ENCODE data around the gene PSMB9.
"Not testable (repeated sequence)": the region's sequence is repeated elsewhere in the genome, so short reads cannot be mapped to it uniquely, and the experiment has no call there.

PSMB9 gene

DNA sequence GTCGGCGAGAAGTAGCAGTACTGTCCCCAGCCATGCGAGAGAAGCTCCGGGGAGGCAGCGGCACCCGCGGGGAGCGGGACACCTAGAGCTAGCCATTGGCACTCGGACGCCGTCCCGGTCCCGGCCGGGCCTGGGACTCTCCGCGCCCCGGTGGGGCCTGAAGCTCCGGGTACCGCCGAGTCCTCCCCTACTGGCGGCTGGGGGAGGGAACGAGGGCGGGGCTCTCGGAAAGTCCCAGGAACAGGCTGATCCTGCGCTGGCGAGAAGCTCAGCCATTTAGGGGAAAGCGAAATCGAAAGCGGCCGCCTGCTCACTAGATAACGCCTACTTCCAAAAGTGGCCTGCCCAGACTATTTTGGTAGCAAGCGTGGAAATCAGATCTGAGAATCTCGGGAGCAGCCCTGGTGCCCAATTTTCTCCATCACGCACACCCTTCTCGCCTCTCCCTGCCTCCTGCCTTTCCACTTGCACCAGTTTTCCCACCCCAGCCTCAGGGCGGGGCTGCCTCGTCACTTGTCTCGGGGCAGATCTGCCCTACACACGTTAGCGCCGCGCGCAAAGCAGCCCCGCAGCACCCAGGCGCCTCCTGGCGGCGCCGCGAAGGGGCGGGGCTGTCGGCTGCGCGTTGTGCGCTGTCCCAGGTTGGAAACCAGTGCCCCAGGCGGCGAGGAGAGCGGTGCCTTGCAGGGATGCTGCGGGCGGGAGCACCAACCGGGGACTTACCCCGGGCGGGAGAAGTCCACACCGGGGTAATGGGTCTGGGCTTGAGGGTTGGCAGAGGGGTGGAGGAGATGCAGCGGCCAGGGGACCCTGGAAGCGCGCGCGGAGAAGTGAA is at the start of gene PSMB9, which contains the start of gene TAP1:
TSS of gene PSMB9 (plus strand) at position 652 of the 835 bp plus-strand sequence. CDS start at position 690, 38 bp downstream.
TSS of gene TAP1 (minus strand) at position 164 of the 835 bp plus-strand sequence. CDS start at position 96, 68 bp downstream.
- in situ Hi-C loops (cut with HindIII; ENCODE audit: low pct_ligation_motif_present, low pct_unique_long_range_greater_than_20kb, low sequenced_read_pairs) = no loop called here

DNA sequence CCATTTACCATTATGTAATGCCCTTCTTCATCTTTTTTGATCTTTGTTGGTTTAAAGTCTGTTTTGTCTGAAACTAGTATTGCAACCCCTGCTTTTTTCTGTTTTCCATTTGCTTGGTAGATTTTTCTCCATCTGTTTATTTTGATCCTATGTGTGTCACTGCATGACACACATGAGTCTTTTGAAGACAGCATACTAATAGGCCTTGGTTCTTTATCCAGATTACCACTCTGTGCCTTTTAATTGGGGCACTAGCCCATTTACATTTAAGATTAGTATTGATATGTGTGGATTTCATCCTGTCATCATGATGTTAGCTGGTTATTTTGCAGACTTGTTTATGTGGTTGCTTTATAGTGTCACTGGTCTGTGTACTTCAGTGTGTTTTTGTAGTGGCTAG is 48.6 kb upstream of the PSMB9 start:
- DNase-seq; in situ Hi-C loops (cut with HindIII; ENCODE audit: low pct_ligation_motif_present, low pct_unique_long_range_greater_than_20kb, low sequenced_read_pairs): not testable (repeated sequence)

More for the DNA sequence above, at the start of gene PSMB9, which contains the start of gene TAP1:
- peak; percentile 91 for DNase-seq

DNA sequence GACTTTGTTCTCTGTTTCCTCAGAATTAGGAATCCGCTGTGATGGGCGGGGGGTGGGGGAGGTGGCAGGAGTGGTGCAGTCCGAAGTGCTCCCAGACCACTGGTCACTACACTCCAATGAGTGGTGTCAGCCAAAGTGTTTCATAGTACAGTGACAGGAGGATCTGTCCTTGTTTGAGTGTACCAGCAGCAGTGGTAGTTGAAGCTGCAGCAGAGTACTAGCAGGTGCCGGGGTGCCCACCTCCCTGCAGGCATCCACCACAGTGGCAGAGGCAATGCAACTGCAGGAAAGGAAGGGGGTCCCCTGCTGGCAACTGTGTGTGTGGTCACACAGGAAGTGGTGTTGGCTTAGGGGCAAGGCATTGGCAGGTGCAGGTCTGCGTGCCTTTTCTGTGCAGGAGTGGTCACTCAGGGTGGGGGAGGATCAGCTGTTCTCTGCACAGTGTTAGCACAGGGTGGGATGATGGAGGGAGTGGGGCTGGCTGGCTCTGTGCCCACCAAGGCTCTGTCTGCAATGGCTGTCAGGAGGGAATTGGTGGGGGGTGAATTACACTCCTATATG is 46.9 kb upstream of the PSMB9 start:
- in situ Hi-C loops (cut with HindIII; ENCODE audit: low pct_ligation_motif_present, low pct_unique_long_range_greater_than_20kb, low sequenced_read_pairs) = no loop called here
- no peak for DNase-seq

DNA sequence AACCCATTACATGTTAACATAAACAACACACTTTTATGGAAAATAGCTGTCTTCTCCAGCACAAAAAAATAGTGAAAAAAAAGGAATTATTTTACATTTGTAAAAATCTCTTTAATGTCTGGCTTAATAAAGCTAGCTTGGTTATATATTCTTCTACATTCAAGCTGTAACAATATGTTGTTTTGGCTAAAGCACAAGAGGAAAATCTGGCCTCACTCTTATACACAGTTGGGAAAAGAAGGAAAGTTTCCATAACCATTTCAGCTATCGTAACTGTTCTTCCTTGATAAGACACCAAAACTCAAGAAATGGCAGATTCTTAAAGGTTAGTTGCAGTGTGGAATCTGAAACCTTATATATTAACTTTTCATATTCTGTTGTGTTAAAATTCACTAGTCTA is 44.8 kb upstream of the PSMB9 start:
- in situ Hi-C loops (cut with HindIII; ENCODE audit: low pct_ligation_motif_present, low pct_unique_long_range_greater_than_20kb, low sequenced_read_pairs) = no loop called here
- DNase-seq = no peak

DNA sequence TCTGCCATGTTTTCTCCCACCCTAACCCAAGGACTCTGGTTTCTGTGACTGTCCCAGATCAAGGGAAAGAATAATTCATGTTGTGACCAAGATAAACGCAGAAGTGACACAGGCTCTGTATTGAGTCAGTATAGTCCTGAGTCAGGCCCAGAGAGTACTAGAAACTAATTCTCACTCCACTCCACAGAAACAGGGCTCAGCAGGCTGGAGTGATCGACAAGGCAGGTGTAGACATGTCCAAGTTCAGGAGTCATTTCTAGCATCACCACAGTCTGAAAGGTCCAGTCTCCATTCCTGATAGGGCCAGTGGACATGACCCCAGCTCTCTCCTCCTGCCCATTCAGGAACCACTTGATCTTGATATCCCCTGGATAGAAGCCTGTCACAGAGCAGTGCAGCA is 39.8 kb upstream of the PSMB9 start:
- no peak for DNase-seq
- in situ Hi-C loops (cut with HindIII; ENCODE audit: low pct_ligation_motif_present, low pct_unique_long_range_greater_than_20kb, low sequenced_read_pairs) = no loop called here

DNA sequence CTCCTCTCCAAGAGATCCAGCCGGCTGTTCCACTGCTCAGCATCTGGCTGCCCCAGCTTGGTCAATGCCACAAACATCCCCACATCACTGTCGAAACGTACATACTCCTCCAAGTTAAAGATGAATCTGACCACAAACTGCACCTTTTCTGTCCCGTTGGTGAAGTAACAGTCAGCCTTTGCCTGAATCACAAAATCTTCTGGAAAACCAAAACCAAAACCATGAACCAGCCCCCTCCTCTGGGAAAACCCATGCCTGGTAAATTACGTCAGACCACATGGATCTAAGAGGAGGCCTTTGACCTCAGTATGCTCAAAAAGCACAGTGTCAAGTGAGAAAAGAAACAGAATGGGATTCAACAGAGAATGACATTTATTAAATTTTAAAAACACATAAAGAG is 38.9 kb upstream of the PSMB9 start:
- in situ Hi-C loops (cut with HindIII; ENCODE audit: low pct_ligation_motif_present, low pct_unique_long_range_greater_than_20kb, low sequenced_read_pairs) = no loop called here
- no peak for DNase-seq

DNA sequence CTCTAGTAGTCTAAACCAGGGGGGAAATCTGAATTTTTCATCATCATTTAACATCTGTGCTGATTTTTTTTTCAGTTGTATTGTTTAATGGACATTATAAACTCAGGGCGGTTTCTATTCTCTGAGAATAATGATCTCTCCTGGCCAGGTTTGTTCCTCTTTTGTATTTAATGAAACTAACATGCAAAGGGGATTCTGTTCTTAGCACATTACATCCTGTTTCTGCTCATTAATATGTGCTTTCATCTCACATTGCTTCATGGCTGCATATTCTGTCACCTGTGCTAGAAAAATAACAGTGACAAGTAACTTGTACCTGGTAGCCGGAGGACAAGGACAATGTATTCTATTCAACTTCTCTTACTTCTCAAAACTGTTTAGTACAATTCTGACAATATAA is 38.0 kb upstream of the PSMB9 start:
- DNase-seq = no peak
- in situ Hi-C loops (cut with HindIII; ENCODE audit: low pct_ligation_motif_present, low pct_unique_long_range_greater_than_20kb, low sequenced_read_pairs) = no loop called here

DNA sequence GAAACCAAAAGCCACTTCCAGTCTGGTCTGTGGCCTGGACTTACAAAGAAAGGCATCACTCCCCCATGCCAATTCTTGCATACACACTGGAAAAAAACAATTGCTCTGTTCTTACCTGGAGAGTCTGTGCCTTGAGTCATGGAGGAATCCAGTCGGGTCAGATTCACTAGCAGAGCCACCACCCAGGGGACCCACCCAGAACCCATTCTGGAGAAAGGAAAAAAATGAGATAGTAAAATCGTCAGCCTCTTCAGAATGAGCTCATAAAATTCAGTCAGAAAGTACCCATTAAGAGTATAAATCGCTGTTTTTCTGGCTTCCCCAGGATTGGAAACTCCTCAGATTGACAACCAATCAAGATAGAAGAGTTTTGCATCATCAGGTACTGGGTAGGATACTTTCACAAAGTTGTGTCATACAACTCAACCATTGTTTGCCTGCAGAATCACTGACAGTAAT is 37.2 kb upstream of the PSMB9 start, which contains the start of gene HLA-DOB:
TSS of gene HLA-DOB (minus strand) at position 257 of the 459 bp plus-strand sequence. CDS start at position 206, 51 bp downstream.
- in situ Hi-C loops (cut with HindIII; ENCODE audit: low pct_ligation_motif_present, low pct_unique_long_range_greater_than_20kb, low sequenced_read_pairs) = no loop called here

DNA sequence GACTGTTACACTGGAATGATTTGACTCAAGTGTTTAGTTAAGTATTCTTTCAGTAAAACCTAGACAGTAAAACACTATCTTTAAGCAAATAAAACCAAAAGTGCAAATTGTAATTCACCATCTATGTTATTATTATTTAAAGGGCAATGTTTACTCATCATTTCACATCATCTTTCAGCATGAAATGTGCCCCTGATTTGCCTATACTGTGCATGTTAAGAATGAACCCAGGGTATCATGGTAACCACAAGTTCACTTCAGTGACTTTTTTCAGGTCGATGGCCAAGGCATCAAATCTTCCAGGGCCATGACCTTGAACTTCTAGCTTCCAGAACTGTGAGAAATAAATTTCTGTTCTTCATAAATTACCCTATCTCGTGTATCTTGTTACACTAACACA is 35.1 kb upstream of the PSMB9 start:
- in situ Hi-C loops (cut with HindIII; ENCODE audit: low pct_ligation_motif_present, low pct_unique_long_range_greater_than_20kb, low sequenced_read_pairs) = no loop called here
- DNase-seq = no peak

More for the DNA sequence above, 37.2 kb upstream of the PSMB9 start, which contains the start of gene HLA-DOB:
- peak; percentile 37 for DNase-seq

DNA sequence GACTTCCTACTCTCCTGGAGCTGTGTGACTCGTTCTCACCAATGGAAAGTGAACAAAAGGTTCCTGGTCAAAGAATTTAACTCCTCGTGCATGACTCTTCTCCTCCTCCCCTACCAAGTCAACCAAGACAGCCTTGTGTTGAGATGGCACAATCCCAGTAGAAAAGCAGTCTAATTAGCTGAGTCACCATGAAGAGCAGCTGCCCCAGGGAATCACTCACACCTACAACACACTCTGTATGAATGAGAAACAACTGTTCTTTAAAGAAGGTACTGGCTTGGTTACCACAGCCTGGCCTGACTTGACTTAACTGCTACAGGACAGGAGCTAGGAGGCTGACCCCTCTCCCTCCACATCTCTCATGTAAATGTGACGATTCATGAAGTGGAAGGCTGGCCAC is 34.3 kb upstream of the PSMB9 start:
- DNase-seq = peak; percentile 72
- in situ Hi-C loops (cut with HindIII; ENCODE audit: low pct_ligation_motif_present, low pct_unique_long_range_greater_than_20kb, low sequenced_read_pairs) = no loop called here

DNA sequence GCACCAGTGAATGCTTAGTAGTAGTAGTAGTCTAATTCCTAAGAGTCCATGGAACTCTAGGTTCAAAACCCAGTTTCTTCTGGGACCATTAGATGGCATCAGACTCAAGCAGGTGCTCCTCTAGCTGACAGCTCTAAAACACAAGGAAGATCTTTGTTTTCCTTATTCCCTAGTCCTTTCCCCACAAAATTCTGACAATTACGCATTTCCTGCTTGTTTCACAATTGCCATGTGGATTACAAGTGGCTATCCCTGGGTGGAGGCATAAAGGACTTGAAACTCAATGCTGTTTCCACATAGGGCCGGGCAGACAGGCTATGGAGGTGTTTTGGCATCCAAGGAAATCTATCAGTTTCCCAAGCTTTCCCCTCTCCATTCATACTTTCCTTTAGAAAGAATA is 28.0 kb upstream of the PSMB9 start:
- DNase-seq = peak; percentile 31
- in situ Hi-C loops (cut with HindIII; ENCODE audit: low pct_ligation_motif_present, low pct_unique_long_range_greater_than_20kb, low sequenced_read_pairs) = no loop called here

DNA sequence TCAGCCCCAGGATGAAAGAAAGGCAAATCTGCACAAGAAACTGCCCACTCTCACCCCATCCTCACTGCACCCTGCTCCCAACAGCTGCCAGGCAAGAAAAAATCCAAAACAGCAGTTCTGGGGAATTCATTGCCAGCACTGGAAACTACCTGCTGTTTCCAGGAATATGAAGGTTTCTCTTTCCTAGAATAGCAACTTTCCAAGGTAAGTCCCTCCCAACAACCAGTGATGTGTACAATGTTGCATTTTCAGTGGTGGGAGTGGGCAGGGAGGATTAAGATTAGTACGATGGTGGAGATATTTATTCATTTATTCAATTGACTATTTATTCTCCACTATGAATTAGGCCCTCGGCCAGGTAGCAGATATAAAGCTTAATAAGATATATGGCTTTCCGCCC is 27.0 kb upstream of the PSMB9 start:
- in situ Hi-C loops (cut with HindIII; ENCODE audit: low pct_ligation_motif_present, low pct_unique_long_range_greater_than_20kb, low sequenced_read_pairs) = no loop called here
- no peak for DNase-seq

DNA sequence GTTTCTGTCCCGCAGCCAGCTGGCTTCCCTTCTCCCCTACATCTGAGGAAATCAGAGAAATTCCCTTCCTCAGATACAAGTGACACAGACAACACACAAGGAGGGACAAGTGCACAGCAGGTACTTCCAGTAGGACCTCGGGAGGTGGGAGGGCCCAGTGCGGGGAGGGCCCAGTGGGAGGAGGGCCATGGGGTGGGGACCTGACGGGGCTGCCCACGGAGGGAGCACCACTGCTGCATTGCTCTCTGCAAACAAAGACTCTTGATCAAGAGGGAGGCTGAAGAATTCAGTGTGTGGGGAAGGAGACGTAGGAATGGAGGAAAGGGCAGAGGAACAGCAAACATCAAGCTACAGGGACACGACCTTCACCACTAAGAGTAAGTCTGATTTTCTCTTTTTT is 24.5 kb upstream of the PSMB9 start:
- in situ Hi-C loops (cut with HindIII; ENCODE audit: low pct_ligation_motif_present, low pct_unique_long_range_greater_than_20kb, low sequenced_read_pairs) = no loop called here
- no peak for DNase-seq

DNA sequence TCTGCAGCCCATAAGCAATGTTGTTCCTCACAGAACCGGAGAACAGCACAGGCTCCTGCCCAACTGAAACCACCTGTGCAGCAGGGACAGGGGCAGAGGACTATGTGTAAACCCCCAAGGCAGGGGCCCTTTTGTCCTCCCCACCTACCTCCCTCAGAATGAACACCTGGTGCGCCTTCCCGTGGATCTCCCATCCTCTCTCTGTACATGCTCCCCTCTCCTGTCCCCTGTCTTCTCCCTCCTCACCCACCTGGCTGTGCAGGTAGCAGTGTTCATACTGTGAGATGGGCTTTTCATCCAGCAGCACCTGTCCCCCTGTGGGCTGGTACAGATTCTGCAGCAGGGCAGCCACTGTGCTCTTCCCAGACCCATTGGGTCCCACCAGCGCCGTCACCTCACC is 24.0 kb upstream of the PSMB9 start:
- in situ Hi-C loops (cut with HindIII; ENCODE audit: low pct_ligation_motif_present, low pct_unique_long_range_greater_than_20kb, low sequenced_read_pairs) = no loop called here
- no peak for DNase-seq

DNA sequence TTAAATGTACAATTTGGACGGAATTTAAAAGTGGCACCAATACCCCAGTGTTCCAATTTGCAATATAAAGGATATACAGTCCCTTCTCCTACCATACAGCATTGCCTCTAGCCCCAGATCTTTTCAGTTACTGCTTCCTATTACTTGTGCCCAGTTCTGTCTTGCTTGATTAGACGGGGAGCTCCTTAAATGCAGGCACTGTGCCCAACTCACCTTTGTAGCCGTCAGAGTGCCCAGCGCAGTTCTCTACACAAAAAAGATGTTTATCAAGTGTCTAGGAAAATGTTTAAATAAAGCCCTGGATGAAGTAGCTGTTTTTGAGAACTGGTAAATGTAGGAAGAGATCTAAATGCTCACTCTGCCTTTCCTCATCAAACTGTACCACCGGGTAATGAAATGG is 23.1 kb upstream of the PSMB9 start:
- DNase-seq = no peak
- in situ Hi-C loops (cut with HindIII; ENCODE audit: low pct_ligation_motif_present, low pct_unique_long_range_greater_than_20kb, low sequenced_read_pairs) = no loop called here

DNA sequence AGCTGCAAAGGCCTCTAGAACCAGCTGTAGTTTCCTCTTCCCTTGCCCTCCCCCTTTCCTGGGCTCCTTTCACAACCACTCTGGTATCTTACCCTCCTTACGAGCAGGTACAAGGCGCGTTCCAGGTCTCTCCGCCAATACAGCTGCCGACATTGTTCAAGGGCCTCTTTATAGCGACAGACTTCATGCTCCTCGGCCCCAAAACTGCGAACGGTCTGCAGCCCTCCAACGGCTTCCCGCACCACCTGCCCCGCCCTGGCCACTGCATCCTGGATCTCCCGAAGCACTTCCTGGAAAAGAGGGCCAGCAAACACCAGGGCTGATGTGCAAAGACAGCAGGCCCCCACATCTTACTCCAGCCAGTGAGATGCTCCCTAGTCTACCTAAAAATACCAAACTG is 21.5 kb upstream of the PSMB9 start:
- DNase-seq = no peak
- in situ Hi-C loops (cut with HindIII; ENCODE audit: low pct_ligation_motif_present, low pct_unique_long_range_greater_than_20kb, low sequenced_read_pairs) = no loop called here

DNA sequence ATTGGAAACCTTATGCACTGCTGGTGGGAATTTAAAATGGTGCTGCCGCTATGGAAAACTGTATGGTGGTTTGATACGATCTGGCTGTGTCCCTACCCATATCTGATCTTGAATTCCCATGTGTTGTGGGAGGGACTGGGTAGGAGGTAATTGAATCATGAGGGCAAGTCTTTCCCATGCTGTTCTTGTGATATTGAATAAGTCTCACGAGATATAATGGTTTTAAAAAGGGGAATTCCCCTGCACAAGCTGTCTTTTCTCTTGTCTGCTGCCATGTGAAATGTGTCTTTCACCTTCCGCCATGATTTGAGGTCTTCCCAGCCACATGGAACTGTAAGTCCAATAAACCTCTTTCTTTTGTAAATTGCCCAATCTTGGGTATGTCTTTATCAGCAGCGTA is 20.3 kb upstream of the PSMB9 start:
- in situ Hi-C loops (cut with HindIII; ENCODE audit: low pct_ligation_motif_present, low pct_unique_long_range_greater_than_20kb, low sequenced_read_pairs) = no loop called here
- DNase-seq = no peak

DNA sequence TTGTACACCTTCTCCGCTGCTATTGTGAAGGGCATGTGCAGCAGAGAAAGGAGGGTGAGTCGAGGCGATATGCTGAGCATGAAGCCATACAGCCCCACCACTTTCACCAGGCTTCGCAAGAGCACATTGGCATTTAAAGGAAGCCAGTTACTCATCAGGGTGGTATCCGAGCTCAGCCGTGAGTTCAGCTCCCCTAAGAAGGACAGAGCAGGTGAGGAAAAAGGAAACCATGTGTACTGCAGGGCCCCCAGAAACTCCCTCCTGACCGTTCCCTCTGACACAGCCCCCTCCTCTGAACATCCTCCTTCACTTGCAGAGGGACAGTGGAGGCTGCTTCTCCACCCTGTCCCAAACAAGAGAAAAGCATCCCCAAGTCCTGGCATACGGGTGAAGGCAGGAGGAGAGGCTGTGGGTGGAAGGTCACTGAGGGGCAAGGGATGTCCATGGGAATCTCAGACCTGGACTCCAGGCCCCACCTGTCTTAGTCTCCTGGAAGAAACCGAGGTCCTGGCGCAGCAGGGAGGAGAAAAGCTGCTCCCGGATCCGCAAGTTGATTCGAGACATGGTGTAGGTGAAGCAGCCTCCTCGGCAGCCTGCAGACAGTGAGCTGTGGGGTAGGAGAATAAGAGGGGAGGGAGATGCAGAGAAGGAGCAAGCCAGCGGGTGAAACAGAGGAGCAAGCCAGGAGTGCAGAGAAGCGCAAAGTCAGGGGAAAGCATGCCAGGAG is 18.7 kb upstream of the PSMB9 start:
- no peak for DNase-seq
- in situ Hi-C loops (cut with HindIII; ENCODE audit: low pct_ligation_motif_present, low pct_unique_long_range_greater_than_20kb, low sequenced_read_pairs) = no loop called here

DNA sequence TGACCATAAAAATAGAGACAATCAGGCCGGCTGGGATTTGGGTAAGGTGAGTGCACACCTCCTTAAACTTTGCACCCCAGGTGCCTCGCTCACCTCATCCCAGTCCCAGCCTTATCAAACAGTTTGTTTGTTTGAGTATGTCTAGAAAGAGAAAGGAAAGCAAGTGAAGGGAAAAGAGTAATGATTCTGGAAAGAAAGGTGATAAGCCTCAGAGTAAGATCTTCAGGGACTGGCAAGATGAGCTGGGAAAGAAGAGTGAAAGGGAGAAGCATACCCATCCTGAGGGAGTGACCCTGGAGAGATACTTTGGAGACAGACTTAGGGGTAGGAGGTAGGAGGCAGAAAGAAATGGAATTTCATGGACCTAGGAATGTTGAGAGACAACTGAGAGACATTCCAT is 17.1 kb upstream of the PSMB9 start:
- in situ Hi-C loops (cut with HindIII; ENCODE audit: low pct_ligation_motif_present, low pct_unique_long_range_greater_than_20kb, low sequenced_read_pairs) = no loop called here
- no peak for DNase-seq
